GM23248 (cell line): ENCODE results near the gene ATIC.

Experiments
- EZH2 ChIP-seq: fragments of 200-600 bp; sonication (generic); IDR thresholded peaks from 2 replicates; pipeline ENCODE4 v1.6.1; 2018; ENCODE audit warnings: antibody characterized with exemption, mild to moderate bottlenecking; ENCODE audit not compliant: insufficient read depth, poor library complexity, severe bottlenecking
- EZH2phosphoT487 ChIP-seq: fragments of 200-600 bp; sonication (generic); IDR thresholded peaks from 2 replicates; pipeline ENCODE4 v1.6.1; 2018; ENCODE audit warnings: antibody characterized with exemption, moderate library complexity, mild to moderate bottlenecking, low read depth; ENCODE audit not compliant: insufficient read depth

DNA sequence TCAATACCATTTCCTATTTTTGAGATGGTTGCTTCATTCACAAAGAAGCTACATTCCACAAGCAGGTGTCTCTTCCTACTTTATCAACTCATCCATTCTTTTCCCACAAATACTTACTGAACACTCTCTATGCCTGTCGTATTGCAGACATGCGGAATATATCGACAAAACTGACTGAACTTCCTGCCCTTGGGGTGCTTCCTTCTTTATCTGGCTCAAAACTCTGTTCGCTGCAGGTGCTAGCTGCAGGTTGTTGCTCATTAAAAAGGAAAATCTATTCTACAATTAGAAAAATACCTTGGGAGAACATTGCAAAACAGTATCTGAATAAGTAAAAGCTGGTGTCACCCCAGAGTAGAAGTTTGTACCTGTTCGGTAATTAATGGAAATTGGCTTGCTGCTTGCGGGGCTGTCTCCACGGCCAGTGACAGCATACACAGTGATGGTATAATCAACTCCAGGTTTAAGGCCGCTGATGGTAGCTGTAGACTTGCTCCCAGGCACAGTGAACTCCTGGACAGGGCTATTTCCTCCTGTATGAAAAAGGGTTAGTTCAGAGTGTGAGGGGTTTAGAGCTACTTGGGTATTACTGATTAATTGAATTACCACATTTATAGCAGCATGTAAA lies 71.9 kb downstream of the ATIC start:
- no peak for TF ChIP-seq EZH2phosphoT487
- TF ChIP-seq EZH2 = no peak
